SU-DHL-6 (cell line): ENCODE data around the gene ETV6.

Source experiments
- CTCF ChIP-seq: fragments of 200-600 bp; sonication (generic); IDR thresholded peaks from one replicate; pipeline ENCODE4 v1.5.1; 2017; ENCODE audit warnings: antibody characterized with exemption, mild to moderate bottlenecking, low read length, moderate library complexity; ENCODE audit not compliant: insufficient read depth, poor library complexity, severe bottlenecking
- EZH2phosphoT487 ChIP-seq: fragments of 200-600 bp; sonication (generic), shearing (Covaris generic); conservative IDR thresholded peaks from 2 replicates; pipeline ENCODE4 v1.6.1; 2018; ENCODE audit warnings: mild to moderate bottlenecking, antibody characterized with exemption, low read length, moderate library complexity, mixed read lengths

GRCh38 chr12:11718768-11719253 is 69.3 kb downstream of the ETV6 start:
- no peak for TF ChIP-seq CTCF
- no peak for TF ChIP-seq EZH2phosphoT487
